GM12873 (cell line): ENCODE results near the gene APCDD1.
A peak's percentile ranks its signal among the peaks of the same experiment; 100 is the strongest.

ENCODE experiments used
- TF ChIP-seq, protein P1 (sequence below): IDR thresholded peaks from 2 replicates; pipeline ENCODE4 v1.5.1; 2012; ENCODE audit warnings: low read depth, mild to moderate bottlenecking, moderate library complexity, low read length, control low read depth; ENCODE audit not compliant: insufficient read depth; ENCODE audit errors: missing control alignments

Gene APCDD1

DNA sequence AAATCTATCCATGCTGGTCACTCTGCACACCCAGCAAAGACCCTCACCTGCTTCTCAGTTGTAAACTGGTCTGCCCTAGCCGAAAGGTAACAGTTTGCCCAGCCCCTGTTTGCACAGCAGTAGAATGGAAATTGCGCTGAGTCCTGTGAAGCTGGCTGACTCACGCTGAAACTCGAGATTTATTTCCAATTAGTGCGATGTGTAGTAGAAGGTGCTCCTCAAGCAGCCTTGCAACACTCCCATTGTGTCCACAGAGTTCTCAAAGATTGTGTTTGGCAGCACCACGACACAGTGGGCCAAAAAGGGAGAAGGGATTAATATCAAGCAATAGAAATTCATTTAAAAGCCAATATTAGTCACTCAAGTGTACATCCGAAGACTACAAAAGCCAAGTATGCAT, 21.7 kb upstream of the APCDD1 start:
- TF ChIP-seq, protein P1, sequence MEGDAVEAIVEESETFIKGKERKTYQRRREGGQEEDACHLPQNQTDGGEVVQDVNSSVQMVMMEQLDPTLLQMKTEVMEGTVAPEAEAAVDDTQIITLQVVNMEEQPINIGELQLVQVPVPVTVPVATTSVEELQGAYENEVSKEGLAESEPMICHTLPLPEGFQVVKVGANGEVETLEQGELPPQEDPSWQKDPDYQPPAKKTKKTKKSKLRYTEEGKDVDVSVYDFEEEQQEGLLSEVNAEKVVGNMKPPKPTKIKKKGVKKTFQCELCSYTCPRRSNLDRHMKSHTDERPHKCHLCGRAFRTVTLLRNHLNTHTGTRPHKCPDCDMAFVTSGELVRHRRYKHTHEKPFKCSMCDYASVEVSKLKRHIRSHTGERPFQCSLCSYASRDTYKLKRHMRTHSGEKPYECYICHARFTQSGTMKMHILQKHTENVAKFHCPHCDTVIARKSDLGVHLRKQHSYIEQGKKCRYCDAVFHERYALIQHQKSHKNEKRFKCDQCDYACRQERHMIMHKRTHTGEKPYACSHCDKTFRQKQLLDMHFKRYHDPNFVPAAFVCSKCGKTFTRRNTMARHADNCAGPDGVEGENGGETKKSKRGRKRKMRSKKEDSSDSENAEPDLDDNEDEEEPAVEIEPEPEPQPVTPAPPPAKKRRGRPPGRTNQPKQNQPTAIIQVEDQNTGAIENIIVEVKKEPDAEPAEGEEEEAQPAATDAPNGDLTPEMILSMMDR, result no peak

DNA sequence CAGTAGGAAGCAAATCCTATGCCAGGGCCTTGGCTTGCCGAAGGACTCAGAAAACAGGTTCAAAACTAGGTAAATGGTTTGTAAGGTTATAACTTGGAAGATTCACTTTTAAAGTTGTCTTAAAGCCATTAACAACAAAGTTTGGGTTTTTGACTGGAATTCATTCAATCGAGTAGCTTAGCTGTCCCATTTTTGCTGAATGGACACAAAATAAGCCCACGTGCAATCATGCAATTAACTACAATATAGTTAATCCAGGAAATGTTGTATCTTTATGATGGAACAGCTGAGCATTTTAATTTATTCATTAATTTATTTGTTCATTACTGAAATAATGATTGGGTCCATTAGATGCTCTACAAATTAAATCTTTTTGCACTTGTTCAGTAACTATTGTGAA, 18.3 kb upstream of the APCDD1 start:
- TF ChIP-seq, protein P1, result no peak

DNA sequence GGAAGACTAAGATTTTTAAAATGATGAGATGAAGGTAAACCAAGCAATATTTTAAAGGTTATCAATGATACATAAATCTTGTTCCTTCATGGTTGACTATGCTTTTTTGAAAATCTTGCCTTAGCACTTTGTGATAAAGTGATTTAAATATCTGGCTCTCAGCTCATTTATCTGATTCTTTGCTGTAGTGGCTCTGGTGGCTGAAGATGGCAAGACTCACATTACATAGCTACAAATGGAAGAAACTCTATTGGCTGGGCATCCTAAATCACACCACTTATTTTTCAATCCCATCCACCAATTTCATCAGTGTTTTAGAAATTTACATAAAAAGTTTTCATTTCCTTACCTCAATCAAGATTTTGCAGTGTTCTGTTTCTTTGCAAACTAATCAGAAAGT, 16.6 kb upstream of the APCDD1 start:
- TF ChIP-seq, protein P1, result no peak

DNA sequence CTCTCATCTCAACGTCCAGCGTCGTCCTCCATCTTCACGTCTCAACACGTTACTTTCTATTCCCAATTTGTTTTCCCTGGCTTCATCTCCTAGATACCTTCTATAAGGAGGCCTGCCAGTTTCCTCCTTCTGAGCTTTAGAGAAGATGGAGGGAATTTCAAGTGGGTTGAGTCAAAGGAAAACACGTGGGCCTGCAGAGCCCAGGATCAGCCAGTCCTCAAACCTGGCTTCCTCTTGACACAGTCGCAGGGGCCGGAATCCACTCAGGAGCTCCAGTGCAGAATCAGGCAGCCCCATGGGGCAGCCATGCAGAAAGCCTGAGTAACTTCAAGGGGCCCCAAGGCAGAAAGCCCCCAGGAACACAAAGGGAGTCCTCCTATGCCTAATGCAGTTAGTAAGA, 14.5 kb upstream of the APCDD1 start:
- TF ChIP-seq, protein P1, result no peak

DNA sequence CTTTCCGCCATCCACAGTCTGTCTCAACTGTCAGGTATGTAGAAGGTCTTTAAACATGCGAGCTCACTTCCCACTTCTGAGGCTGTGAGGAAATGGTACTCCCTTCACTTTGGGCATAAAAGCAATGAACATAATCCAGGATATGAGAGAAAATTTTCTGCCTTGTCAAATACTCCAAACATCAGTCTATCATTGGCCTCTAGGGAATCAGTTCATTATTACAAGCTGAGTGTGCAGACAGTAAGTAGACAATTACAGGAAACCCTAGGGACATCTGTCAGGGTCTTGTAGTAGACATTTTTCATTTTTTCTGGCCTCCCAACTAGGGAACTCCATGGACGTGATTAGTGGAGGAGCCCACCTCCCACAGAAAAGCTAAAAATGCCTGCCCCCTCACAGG, 13.6 kb upstream of the APCDD1 start:
- TF ChIP-seq, protein P1, result no peak

DNA sequence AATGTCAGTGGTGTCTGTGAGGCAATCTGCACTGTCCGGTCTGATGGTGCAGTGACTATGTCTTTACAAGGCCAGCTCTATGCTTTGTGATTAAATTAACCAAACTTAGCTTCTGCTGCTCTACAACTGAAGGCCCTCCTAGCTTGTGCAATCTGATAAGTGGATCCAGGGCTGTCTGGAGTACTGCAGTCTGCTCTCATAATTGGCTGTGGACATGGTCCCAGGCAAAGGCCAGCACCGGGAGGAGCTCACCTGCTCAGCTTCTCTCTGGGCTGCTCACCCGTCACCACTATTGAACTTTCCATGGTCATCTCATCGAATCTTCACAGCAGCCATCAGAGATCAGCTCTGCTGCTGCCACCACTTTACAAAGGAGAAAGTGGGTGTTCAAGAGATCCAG, 13.0 kb upstream of the APCDD1 start:
- TF ChIP-seq, protein P1, result no peak

DNA sequence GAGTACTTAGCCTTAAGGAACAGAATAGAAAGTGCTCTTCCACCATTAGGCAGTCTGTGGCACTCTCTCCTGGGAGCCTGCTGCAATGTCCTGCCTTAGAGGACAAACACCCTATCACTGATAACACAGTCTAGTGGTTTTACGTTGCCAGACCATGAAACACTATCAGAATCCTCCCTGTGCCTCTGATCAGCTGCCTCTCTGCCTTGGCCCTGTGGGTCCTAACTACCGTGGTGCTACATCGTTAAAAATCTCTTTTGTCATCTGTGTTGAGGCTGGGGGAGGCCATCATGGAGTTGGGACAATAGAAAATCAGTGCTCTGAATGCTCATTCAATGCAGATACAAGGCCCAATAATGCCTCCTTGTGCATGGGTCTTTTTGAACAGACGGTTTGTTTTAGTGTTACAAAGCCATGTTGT, 11.9 kb upstream of the APCDD1 start:
- TF ChIP-seq, protein P1, result peak; percentile 12
